HepG2 (cell line): ENCODE measurements around the gene PGAP3. TPM values are rescaled to one million over a fixed set of nuclear protein-coding genes. Genes with fewer than 3 reads are reported as not detected.

ENCODE experiments used
- ATAC-seq: fragments of 200-7000 bp; cut with Tn5 transposase; 3 replicates; pipeline ENCODE4 v1.9.1; 2020; ENCODE audit warnings: mild to moderate bottlenecking, moderate library complexity
- BruUV-seq: library from RNA; stranded (reverse); fragments of 400-500 nt; replicated peaks from 2 replicates; lab custom pipeline; 2021; lab: Mats Ljungman, UMichigan
- CTCF ChIA-PET: fragments of 300-600 bp; formaldehyde crosslinking; extraction: SDS; loops from one replicate; lab custom pipeline; 2021; ENCODE audit warnings: low total read pairs, inconsistent platforms, low intra/inter-chr PET ratio; lab: Yijun Ruan, JAX
- POLR2A ChIA-PET: fragments of 350-600 bp; sonication (Branson Sonifier 250); formaldehyde crosslinking; loops from one replicate; lab custom pipeline; 2020; ENCODE audit warnings: antibody characterized with exemption, inconsistent platforms; lab: Yijun Ruan, JAX
- DNase-seq: peaks from one replicate; pipeline ENCODE4 v3.0.0-alpha.2; 2015; ENCODE audit warnings: low spot score
- FAIRE-seq: peaks from 3 replicates; lab custom pipeline; 2011; peaks lifted over from hg19 to GRCh38; lab: Jason Lieb, UNC
- H2AFZ ChIP-seq: one replicate; pipeline ENCODE4 v1.6.1; 2011; ENCODE audit warnings: low read length, inconsistent platforms
- H3K27ac ChIP-seq: fragments of 300-600 bp; 3 replicates; pipeline ENCODE4 v1.8.0; 2011; ENCODE audit warnings: mixed run types, mild to moderate bottlenecking, mixed read lengths, low read length, inconsistent platforms; ENCODE audit not compliant: insufficient read depth; ENCODE audit errors: extremely low read length
- H3K27me3 ChIP-seq, 2 experiments: fragments of 200-600 bp in 1 of 2; 2 replicates in 1 of 2; 3 replicates in 1 of 2; pipeline versions ENCODE4 v1.6.0 to v1.8.0; 2011; ENCODE audit warnings: low read length in 2 of 2, mild to moderate bottlenecking in 2 of 2, moderate library complexity in 2 of 2, inconsistent platforms in 1 of 2; ENCODE audit not compliant: insufficient read depth in 2 of 2, control insufficient read depth in 1 of 2
- H3K36me3 ChIP-seq, 2 experiments: fragments of 200-600 bp in 1 of 2; replicated peaks in 1 of 2; 2 replicates in 1 of 2; 3 replicates in 1 of 2; pipeline versions ENCODE4 v1.5.1 to v1.8.0; 2011; ENCODE audit warnings: low read length in 2 of 2, inconsistent platforms in 1 of 2; ENCODE audit not compliant: insufficient read depth in 2 of 2, control insufficient read depth in 1 of 2
- H3K4me1 ChIP-seq: 2 replicates; pipeline ENCODE4 v1.5.1; 2012; ENCODE audit warnings: low read length, inconsistent platforms; ENCODE audit not compliant: insufficient read depth
- H3K4me2 ChIP-seq: 2 replicates; pipeline ENCODE4 v1.6.0; 2011; ENCODE audit warnings: low read depth, low read length, inconsistent platforms
- H3K4me3 ChIP-seq, 3 experiments: fragments of 200-600 bp in 1 of 3; sonication (generic), shearing (Covaris generic) in 1 of 3; replicated peaks in 1 of 3; 2 replicates each; pipeline ENCODE4 v1.5.1; 2011 to 2016; ENCODE audit warnings: low read length in 3 of 3, inconsistent platforms in 2 of 3, low read depth in 2 of 3, mild to moderate bottlenecking in 2 of 3, control low read depth in 1 of 3, mixed read lengths in 1 of 3; ENCODE audit not compliant: insufficient read depth in 1 of 3
- H3K79me2 ChIP-seq: one replicate; pipeline ENCODE4 v1.6.1; 2011; ENCODE audit warnings: low read length, inconsistent platforms; ENCODE audit not compliant: insufficient read depth
- H3K9ac ChIP-seq: 2 replicates; pipeline ENCODE4 v1.6.0; 2011; ENCODE audit warnings: mild to moderate bottlenecking, low read depth, low read length, inconsistent platforms; ENCODE audit not compliant: insufficient read depth
- H3K9me3 ChIP-seq: 2 replicates; pipeline ENCODE4 v1.5.1; 2012; ENCODE audit warnings: mild to moderate bottlenecking, low read length
- H4K20me1 ChIP-seq: 2 replicates; pipeline ENCODE4 v1.6.0; 2011; ENCODE audit warnings: inconsistent platforms, mild to moderate bottlenecking, low read length, moderate library complexity; ENCODE audit not compliant: insufficient read depth
- HNRNPUL1 ChIP-seq: fragments of 200-400 bp; formaldehyde crosslinking; IDR thresholded peaks from 2 replicates; pipeline ENCODE4 v1.6.1; 2017; ENCODE audit warnings: low read depth, mild to moderate bottlenecking, low read length, moderate library complexity
- HOXD1 ChIP-seq: sonication (generic); formaldehyde crosslinking; IDR thresholded peaks from 2 replicates; pipeline ENCODE4 v1.5.0; 2020; ENCODE audit warnings: missing genetic modification reagents
- KAT8 ChIP-seq: IDR thresholded peaks from 2 replicates; pipeline ENCODE4 v1.6.1; 2016; ENCODE audit warnings: missing genetic modification reagents, missing compliant biosample characterization
- KDM5B ChIP-seq: sonication (generic); formaldehyde crosslinking; IDR thresholded peaks from 2 replicates; pipeline ENCODE4 v1.4.0; 2020; ENCODE audit warnings: missing genetic modification reagents, mild to moderate bottlenecking, borderline replicate concordance
- KLF6 ChIP-seq: IDR thresholded peaks from 2 replicates; pipeline ENCODE4 v1.8.0; 2016; ENCODE audit warnings: missing biosample characterization, missing genetic modification reagents
- MIER3 ChIP-seq: IDR thresholded peaks from 2 replicates; pipeline ENCODE4 v1.6.1; 2016; ENCODE audit warnings: missing compliant biosample characterization, borderline replicate concordance
- NFKBIZ ChIP-seq: IDR thresholded peaks from 2 replicates; pipeline ENCODE4 v1.6.1; 2018; ENCODE audit warnings: missing genetic modification reagents, missing compliant biosample characterization
- PPARG ChIP-seq: conservative IDR thresholded peaks from 2 replicates; pipeline ENCODE4 v1.6.1; 2016; ENCODE audit warnings: missing biosample characterization, missing genetic modification reagents
- SNAI1 ChIP-seq: sonication (generic); formaldehyde crosslinking; IDR thresholded peaks from 2 replicates; pipeline ENCODE4 v1.5.0; 2020; ENCODE audit warnings: mild to moderate bottlenecking, missing genetic modification reagents, borderline replicate concordance
- SP4 ChIP-seq: sonication (generic); formaldehyde crosslinking; IDR thresholded peaks from 2 replicates; pipeline ENCODE4 v1.8.1; 2023; ENCODE audit warnings: mild to moderate bottlenecking, missing genetic modification reagents
- TEAD3 ChIP-seq: optimal IDR thresholded peaks from 2 replicates; pipeline ENCODE3; 2016; ENCODE audit warnings: borderline replicate concordance
- ZNF124 ChIP-seq: sonication (generic); formaldehyde crosslinking; IDR thresholded peaks from 2 replicates; pipeline ENCODE4 v1.4.0; 2020; ENCODE audit warnings: missing genetic modification reagents
- ZNF138 ChIP-seq: sonication (generic); formaldehyde crosslinking; IDR thresholded peaks from 2 replicates; pipeline ENCODE4 v1.5.0; 2020; ENCODE audit warnings: mild to moderate bottlenecking, low read depth, missing genetic modification reagents
- ZNF468 ChIP-seq: sonication (generic); formaldehyde crosslinking; IDR thresholded peaks from 2 replicates; pipeline ENCODE4 v1.8.0; 2022; ENCODE audit warnings: mild to moderate bottlenecking, moderate library complexity, missing genetic modification reagents
- ZNF496 ChIP-seq: sonication (generic); formaldehyde crosslinking; IDR thresholded peaks from 2 replicates; pipeline ENCODE4 v1.8.1; 2023; ENCODE audit warnings: mild to moderate bottlenecking, moderate library complexity, missing genetic modification reagents; ENCODE audit not compliant: insufficient replicate concordance
- WGBS: methylation state at CpG from one replicate; pipeline ENCODE4 v1.1.6; 2017; ENCODE audit warnings: low lambda C conversion rate; 5-methylcytosine and 5-hydroxymethylcytosine counted together
- in situ Hi-C: cut with HindIII; loops from 2 replicates; pipeline ENCODE4 v1.10.0; 2017; ENCODE audit warnings: low pct_unique_long_range_greater_than_20kb; ENCODE audit not compliant: extremely low pct_ligation_motif_present
- intact Hi-C: fragments of 100-400 bp; cut with micrococcal nuclease; formaldehyde crosslinking; loops from one replicate; pipeline ENCODE4 v1.10.0; 2022; ENCODE audit not compliant: unreplicated experiment
- polyA plus RNA-seq, 8 experiments: library from polyadenylated mRNA; depleted of rRNA in 3 of 8; stranded (reverse) in 7 of 8; unstranded in 1 of 8; fragments of >200 nt; fragmentation: Illumina TruSeq in 4 of 8; extraction: Trizol in 4 of 8; gene quantifications; 2 replicates each; pipeline versions ENCODE4 v1.2.1 to v1.2.3, GENCODE V29; 2011 to 2016; ENCODE audit warnings: low read depth in 4 of 8, missing spikeins in 1 of 8, mixed read lengths in 1 of 8; ENCODE audit not compliant: insufficient read depth in 1 of 8
- total RNA-seq, 5 experiments: library from RNA; depleted of rRNA; stranded (reverse); fragments of >200 nt; fragmentation: Illumina TruSeq; extraction: Trizol; gene quantifications; 2 replicates each; pipeline ENCODE4 v1.2.3, GENCODE V29; 2016; ENCODE audit warnings: low read depth in 1 of 5
- TF ChIP-seq, protein P1 (sequence below): sonication (generic); formaldehyde crosslinking; IDR thresholded peaks from 2 replicates; pipeline ENCODE4 v1.8.1; 2023; ENCODE audit warnings: mild to moderate bottlenecking, missing genetic modification reagents
- TF ChIP-seq, protein P2 (sequence below): sonication (generic); formaldehyde crosslinking; IDR thresholded peaks from 2 replicates; pipeline ENCODE4 v1.4.0; 2020; ENCODE audit warnings: missing genetic modification reagents

PGAP3 gene
- total and polyA plus RNA-seq, 2 of the 13 experiments (the other 11 are each of a cell fraction or from before 2014, with no cell fraction given), result 11.9 to 14.6 TPM

DNA sequence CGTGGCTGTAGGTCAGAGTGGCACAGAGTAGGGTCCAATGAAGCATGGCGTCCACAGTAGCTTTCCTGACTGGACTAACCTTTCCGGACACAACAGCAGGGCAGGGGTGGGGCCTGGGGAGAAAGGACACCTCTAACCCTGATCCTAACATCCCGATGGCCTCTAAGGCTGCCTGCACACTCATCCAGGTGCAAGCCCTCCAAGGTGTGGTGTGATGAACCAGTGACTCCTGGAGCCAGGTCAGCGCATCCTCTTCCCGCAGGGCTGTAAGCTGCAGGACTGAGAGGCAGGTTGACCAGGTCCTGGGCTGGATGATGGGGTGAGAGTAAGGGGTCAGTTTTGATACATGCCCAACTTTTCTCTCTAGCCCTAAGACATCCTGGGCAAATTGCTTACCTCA is 8.9 kb upstream of the PGAP3 start:
- no peaks in the 10 kb centered on the region for H4K20me1 ChIP-seq
- WGBS, result 67% methylated on average over 5 of the region's 6 CpGs
- FAIRE-seq (no peak), DNase-seq (no peak), ATAC-seq (no peak)
- peak overlapping the region; percentile 99 for H3K27ac ChIP-seq
- H3K79me2 ChIP-seq, result peaks cover 27% of the 10 kb centered on the region
- BruUV-seq, result no TSS peak
- H3K4me3 ChIP-seq, result peak overlapping the region in 2 of 3 experiments; percentile 54 to 77; a peak in 3 of 6 replicates
- no peaks in the 10 kb centered on the region for H3K36me3 ChIP-seq
- no peaks in the 10 kb centered on the region for H3K9me3 ChIP-seq
- H3K9ac ChIP-seq, result peak overlapping the region; percentile 31
- intact Hi-C loops (no loop called here), in situ Hi-C loops (no loop called here)
- peak overlapping the region; percentile 100 for H3K4me2 ChIP-seq
- H3K4me1 ChIP-seq, result peaks cover 71% of the 10 kb centered on the region
- H2AFZ ChIP-seq, result no peak overlapping the region
- H3K27me3 ChIP-seq, result no peaks in the 10 kb centered on the region
- CTCF ChIA-PET, result no interaction called here
- POLR2A ChIA-PET, result interaction anchor here (1.0 to 4.4 kb wide), 15 partner anchors 8 to 295 kb away, joined by 3 to 96 read pairs (median 21); partner anchors contain the start of genes FBXL20, GRB7, MIEN1 and PGAP3
- TF ChIP-seq TEAD3, result peak; percentile 18
- TF ChIP-seq ZNF496 (CRISPR knock-in tag), result no peak
- no peak for TF ChIP-seq SP4
- TF ChIP-seq, protein P1, sequence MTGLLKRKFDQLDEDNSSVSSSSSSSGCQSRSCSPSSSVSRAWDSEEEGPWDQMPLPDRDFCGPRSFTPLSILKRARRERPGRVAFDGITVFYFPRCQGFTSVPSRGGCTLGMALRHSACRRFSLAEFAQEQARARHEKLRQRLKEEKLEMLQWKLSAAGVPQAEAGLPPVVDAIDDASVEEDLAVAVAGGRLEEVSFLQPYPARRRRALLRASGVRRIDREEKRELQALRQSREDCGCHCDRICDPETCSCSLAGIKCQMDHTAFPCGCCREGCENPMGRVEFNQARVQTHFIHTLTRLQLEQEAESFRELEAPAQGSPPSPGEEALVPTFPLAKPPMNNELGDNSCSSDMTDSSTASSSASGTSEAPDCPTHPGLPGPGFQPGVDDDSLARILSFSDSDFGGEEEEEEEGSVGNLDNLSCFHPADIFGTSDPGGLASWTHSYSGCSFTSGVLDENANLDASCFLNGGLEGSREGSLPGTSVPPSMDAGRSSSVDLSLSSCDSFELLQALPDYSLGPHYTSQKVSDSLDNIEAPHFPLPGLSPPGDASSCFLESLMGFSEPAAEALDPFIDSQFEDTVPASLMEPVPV (CRISPR knock-in tag), result no peak

DNA sequence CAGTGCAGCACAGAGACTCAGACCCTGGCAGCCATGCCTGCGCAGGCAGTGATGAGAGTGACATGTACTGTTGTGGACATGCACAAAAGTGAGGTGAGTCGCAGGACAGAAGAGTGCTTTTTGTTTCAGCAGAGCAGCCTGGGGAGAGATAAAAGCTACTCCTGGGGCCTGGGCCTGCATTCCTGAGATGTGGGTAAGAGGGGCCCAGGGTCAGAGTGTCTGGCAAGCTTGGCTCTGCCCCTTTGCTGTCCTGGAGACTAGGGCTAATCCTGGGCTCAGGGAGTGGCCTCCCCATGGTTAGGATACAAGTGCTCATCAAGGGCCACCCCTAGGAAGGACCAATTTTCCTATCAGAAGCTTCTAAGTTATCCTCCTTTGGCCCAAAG is 7.2 kb upstream of the PGAP3 start:
- Histone ChIP-seq H3K4me3 (peak overlapping the region; percentile 13 to 77 (median 27)), H4K20me1 (no peaks in the 10 kb centered on the region), H3K27me3 (no peaks in the 10 kb centered on the region), H3K9ac (peak overlapping the region; percentile 96), H3K4me1 (peaks cover 62% of the 10 kb centered on the region), H3K4me2 (peak overlapping the region; percentile 100), H3K9me3 (no peaks in the 10 kb centered on the region), H2AFZ (no peak overlapping the region), H3K27ac (peak overlapping the region; percentile 99), H3K79me2 (peaks cover 11% of the 10 kb centered on the region), H3K36me3 (no peaks in the 10 kb centered on the region)
- 8% methylated on average over 2 of the region's 2 CpGs for WGBS
- no peak for DNase-seq
- intact Hi-C loops (loop anchor here (1.0 to 2.0 kb wide), 3 partner anchors 8 to 36 kb away; partner anchors contain the start of gene MIEN1), in situ Hi-C loops (no loop called here)
- peak; percentile 58 for ATAC-seq
- CTCF ChIA-PET, result no interaction called here
- BruUV-seq, result TSS peak; percentile 84
- POLR2A ChIA-PET, result interaction anchor here (0.7 to 4.4 kb wide), 30 partner anchors 8 to 994 kb away, joined by 3 to 96 read pairs (median 7); partner anchors contain the start of genes FBXL20, GRB7, LRRC3C and MED1
- FAIRE-seq, result no peak
- TF ChIP-seq KLF6, result no peak
- no peak for TF ChIP-seq MIER3 (CRISPR knock-in tag)
- TF ChIP-seq HNRNPUL1, result no peak
- TF ChIP-seq ZNF468 (CRISPR knock-in tag), result no peak
- no peak for TF ChIP-seq HOXD1 (CRISPR knock-in tag)
- TF ChIP-seq KDM5B (CRISPR knock-in tag), result no peak; the same call in 1 of the 2 replicates
- 0 out of 2 replicates have a peak, but pooled peaks have one; percentile 6 for TF ChIP-seq PPARG (CRISPR knock-in tag)
- peak; percentile 10; the same call in 1 of the 2 replicates for TF ChIP-seq ZNF124
- TF ChIP-seq, protein P2, sequence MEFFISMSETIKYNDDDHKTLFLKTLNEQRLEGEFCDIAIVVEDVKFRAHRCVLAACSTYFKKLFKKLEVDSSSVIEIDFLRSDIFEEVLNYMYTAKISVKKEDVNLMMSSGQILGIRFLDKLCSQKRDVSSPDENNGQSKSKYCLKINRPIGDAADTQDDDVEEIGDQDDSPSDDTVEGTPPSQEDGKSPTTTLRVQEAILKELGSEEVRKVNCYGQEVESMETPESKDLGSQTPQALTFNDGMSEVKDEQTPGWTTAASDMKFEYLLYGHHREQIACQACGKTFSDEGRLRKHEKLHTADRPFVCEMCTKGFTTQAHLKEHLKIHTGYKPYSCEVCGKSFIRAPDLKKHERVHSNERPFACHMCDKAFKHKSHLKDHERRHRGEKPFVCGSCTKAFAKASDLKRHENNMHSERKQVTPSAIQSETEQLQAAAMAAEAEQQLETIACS (CRISPR knock-in tag), result no peak
- TF ChIP-seq ZNF138 (CRISPR knock-in tag), result no peak
- 0 out of 2 replicates have a peak, but pooled peaks have one; percentile 18 for TF ChIP-seq NFKBIZ (CRISPR knock-in tag)
- peak; percentile 89; the same call in 1 of the 2 replicates for TF ChIP-seq SNAI1 (CRISPR knock-in tag)
- TF ChIP-seq KAT8 (CRISPR knock-in tag), result no peak
- TF ChIP-seq TEAD3, result peak; percentile 21
